ENCODE measurements around the gene NFIA.

The NFIA gene

DNA sequence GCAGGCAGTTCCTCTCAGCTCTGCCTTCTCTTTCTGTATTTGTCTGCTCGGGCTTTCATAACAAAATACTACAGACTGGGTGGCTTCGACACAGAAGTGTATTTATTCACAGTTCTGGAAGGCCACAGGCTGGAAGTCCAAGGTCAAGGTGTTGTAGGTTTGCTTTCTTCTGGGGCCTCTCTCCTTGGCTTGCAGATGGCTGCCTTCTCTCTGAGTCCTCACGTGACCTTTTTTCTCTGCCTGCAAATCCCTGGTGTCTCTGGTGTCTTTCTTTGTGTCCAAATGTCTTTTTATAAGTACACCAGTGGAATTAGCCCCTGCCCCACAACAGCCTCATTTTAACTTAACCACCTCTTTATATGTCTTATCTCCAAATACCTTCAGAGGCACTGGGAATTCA, 392.6 kb downstream of the NFIA start:
- DNase-seq = no peak

DNA sequence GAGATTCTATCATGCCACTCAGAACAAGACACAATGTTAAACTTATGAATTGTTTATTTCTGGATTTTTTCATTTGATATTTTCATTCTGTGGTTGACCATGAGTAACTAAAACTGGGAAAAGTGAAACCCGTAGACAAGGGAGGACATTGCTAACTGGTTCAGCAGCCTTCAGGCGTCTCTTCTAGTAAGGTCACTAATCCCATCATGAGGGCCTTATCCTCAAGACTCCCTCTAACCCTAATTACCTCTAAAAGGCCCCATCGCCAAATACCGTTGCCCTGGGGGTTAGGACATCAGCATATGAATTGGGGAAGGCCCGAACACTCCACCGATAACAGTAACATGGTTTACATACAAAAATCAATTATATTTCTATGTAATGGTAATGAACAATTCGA, 394.9 kb downstream of the NFIA start:
- no peak for DNase-seq

DNA sequence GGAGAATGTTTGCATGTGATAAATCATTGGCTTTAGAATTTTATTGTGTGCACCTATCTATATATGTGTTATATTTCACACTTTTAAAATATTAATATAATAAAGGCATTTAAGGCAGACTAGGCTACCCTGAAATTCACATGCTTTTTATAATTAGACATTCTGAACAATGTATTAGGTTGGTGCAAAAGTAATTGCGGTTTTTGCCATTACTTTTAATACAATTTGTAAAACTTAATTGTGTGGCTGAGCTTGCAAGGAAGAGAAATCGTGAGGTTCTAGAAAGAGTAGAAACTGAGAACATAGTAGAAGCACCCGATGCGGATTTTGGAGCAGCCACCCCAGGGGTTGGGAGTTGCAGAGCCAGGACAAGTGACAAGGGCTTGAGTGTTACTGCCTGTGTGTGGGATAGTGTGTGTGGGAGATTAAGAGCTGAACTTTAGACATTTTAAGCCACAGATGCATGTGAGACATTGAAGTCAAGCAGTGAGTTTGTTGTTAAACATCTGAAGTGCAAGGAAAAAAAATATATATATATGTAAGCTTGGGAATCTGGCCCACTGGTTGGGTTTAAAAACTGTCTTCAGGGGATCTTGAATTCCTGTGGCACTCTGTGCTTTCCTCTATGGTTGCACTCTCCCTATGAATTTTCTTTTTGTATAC, 398.0 kb downstream of the NFIA start:
- no peak for DNase-seq

DNA sequence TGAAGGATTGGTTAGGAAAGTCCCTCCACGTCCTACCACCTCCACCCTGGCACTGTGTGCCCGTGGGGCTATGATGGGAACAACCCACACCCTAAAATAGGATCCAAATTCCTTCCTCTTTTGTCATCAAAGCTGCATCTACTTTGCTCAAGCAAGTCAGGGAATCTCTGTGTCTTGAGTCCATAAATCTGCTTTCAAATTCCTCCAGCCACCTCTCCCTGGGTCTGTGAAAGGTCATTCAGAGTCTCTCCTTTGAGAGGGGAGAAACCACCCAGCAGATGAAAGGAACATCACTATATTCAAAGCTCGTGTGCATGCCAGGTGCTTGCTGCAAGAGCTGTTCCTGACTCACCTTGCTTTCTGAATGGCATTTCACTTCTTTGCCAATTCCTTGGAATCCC, 399.0 kb downstream of the NFIA start:
- DNase-seq = no peak

DNA sequence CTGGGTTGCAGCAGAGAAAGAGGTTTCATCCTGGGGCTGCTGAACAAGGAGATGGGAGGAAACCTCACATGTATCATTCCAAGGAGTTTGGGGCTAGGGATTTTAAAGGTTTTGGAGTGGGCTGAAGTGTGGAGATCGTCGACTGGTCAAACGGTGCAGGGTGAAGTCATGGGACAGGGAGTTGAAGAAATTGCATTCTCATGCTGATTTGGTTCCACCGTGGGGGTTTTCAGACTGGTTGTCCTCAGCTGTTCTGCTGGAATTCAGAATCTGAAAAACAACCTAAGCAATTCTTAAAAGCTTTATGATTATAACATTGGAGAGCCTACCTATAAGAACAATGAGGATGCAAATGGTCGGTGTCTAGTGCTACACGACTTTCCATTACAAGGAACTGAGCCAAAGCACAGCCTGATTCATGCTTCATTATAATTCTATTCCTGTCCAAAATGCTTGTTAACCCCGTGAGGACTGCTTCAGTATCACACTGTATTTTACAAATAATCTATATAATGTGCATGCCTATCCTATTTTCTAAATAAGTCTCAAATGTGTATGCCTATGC, 399.9 kb downstream of the NFIA start:
- DNase-seq = no peak

DNA sequence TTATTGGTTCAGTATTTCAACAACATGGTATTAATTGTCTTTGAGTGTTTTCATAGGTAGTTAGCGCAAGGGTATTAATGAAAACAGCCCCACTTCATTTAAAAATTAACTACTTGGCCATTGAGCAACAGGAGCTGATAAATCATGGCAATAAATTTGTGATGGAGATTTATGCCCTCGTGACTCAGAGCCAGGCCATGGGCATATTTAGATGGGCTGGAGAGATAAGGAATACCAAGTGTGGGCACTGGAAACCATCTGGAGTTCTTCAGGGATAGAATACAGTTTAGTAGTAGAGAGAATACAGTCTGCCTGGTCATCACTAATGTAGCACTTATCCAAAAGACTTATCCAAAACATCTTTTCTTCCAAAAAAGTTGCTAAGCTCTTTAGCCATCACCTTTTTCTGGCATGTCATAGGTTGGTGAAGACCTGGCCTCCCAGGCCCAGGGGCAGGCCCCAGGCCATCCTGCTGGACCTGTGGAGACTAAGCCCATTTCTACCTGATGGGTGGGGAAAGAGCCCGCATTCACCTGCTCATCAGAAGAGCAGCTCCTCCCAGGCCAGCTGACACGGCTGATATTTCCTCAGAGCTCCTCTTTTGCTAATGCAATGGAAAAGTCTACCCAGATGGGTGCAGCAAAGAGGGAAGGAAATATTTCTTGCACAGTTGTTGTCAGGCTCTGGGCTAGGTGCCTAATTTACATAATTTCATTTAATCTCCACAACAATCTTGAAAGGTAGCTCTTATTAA, 404.6 kb downstream of the NFIA start:
- no peak for DNase-seq

DNA sequence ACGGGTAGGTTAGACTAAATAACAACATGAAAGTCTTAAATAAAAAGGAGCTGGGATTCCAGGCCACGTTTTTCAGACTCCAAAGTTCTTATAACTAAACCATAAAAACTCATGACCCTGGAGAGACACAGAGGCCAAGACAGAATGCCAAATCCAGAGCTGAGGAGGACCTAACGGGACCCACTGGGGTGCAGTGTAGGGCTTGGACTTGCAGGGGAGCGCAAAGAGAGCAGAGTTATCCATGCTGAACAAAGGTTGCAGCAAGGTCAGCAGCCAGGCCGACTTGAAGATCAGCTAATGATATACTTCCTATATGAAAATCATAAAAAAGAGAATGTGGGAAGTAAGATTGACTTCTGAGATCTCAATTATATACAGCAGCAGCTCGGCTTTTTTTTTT, 405.4 kb downstream of the NFIA start:
- DNase-seq = no peak

DNA sequence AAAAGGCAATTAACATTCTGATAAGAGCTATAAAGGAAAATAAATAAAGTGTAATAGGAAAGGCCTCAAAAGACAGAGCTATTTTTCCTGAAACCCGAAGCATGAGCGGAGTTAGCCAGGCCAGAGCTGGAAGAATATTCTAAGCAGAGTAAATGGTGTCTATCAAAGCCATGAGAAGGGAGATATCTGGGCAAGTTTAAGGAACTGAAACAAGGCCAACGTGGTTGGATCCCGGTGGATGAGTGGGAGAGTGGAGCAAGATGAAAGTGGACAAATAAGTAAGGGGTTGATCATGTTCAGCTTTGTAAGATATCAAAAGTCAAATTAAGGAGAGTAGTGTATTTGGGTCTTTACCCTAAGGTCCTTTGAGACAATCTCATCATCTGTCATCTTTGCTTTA, 408.6 kb downstream of the NFIA start:
- DNase-seq = no peak

DNA sequence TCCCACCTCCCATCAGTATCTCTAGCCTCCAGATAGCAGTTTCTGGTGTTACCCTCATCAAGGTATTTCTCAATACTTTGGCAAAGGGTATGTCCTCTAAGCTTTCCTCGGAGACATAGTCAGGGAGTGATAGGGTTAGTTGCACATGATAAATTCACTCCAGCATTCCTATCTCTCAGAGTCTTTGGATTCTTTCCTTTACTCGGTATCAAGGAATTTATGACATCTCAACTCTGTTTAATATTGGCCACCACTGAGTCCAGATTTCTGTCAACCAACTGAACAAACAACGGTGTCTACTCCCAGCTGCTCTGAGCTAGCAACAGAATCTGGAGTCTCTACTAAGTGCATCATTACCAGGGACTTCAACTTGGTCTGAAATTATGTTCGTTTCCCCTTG, 409.1 kb downstream of the NFIA start:
- DNase-seq = no peak

DNA sequence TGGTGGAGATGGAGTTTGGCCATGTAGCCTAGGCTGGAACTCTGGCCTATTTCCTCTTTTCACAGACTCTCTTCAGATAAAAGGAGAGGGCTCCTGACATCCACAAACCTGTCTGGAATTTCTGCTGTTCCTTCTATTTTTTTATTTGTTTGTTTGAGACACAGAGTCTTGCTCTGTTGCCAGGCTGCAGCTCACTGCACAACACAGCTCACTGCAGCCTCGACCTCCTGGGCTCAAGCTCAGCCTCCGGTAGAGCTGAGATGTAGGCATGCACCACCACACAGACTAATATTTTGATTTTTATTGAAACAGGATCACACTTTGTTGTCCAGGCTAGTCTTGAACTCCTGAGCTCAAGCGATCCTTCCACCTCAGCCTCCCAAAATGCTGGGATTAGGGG, 411.6 kb downstream of the NFIA start:
- DNase-seq = no peak

DNA sequence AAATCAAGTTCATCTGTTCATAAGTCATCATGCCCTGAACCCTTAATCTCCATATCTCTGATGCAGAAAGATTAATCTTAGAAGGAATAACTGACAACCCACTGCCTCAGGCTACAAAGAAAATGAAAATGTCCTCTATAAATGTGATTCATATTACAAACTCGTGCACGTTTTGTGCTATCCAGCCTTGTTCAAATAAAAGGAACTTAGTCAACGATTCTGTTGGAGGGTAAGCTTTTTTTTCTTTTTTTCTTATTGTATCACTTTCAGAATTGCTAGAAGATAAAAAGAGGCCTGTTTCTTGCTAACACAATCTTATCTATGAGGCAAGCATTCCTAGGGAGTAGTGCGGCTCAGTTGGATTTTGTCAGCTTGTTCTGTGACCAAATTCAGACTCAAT, 414.1 kb downstream of the NFIA start:
- DNase-seq = no peak

DNA sequence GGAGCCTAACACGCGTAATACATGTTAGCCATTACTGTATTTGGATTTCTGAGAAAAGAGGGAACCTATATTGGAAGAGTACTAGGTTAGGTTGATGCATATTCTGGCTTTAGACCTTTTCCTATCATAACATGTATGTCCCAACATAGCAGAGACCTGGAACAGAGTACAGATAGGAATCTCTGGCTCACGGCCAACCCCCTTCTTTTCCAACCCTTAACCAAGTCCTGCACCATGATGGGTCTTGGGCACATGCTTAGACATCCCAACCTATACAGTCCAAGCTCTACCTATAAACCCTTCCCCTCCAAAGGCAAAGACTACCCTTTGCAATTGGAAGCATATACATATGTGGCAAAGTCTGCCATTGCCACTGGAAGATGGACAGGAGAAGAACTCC, 414.7 kb downstream of the NFIA start:
- no peak for DNase-seq

DNA sequence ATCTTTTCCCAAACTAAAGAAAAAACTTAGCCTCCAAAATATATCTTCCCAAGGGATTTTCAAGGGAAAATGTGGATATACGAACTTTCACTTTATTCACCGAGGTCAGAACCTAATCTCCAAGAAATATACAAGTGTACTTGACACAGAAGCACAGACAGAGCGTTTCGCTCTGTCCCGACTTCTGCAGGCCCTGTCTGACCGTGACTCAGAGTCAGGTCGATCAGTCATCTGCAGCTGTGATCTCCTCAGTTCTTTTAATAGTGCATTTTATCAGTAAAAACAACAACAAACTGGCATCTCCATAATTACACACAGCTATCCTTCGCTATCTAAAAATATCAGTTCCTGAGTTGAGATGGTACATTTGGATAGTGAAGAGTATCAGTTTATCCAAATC, 416.0 kb downstream of the NFIA start:
- DNase-seq = no peak

DNA sequence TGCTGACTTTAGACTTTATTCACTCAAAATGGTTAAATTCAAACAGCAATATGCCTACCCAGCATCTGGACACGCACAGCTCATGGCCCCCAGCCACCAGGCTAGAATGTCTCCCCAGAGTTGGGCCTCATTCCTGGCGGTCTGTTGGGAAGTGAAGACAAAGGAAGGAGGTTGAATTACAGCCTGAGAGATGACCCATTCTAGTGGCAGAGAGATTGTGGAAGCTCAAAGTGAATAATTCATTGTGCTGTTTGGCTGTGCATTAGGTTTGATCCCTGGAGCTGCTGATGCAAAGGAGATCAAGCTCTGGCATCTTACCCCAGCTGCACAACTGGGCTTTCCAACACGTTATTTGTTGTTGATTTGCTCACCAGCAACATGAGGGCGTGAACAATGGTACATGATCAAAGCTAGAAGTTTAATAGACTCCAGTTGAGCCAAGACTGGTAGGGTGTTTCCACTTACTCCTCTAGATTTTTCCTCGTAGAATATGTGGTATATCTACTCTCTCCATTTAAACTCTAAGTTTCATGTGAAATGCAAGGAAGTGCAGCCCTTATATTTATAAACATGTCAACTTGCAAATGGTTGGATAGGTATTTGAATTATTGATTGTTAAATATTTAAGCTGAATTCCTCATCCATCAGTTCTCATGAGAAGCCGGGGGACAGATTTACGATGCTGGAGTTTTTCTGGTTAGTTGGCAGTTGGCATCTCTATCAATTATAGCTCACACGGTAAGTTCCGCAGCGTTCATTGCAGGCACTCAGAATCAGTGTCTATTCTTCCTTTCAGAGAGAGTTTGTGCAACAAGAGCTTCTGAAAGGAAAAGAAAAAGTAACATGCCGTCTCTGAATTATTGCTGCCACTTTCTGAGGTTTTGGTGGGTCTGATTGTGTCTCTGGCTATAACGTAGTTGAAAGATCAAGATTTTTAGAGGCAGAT, 419.9 kb downstream of the NFIA start:
- DNase-seq = no peak

DNA sequence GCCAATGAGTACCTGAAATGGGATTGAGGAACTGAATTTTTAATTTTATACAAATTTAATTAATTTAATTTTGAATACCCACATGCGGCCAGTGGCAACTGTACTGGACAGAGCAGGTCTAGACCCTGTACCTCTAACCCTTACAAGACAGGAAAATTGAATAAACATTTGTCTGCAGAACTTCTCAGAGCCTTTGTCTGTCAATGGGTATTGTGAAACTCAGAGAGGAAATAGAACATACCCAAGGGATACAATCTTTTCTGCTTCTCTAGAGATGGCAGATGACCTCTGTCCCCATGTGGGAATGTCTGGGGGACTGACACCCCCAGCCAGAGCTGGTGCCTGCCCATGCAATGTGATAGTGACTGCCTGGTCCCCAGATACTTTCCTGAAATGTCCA, 421.9 kb downstream of the NFIA start:
- no peak for DNase-seq

DNA sequence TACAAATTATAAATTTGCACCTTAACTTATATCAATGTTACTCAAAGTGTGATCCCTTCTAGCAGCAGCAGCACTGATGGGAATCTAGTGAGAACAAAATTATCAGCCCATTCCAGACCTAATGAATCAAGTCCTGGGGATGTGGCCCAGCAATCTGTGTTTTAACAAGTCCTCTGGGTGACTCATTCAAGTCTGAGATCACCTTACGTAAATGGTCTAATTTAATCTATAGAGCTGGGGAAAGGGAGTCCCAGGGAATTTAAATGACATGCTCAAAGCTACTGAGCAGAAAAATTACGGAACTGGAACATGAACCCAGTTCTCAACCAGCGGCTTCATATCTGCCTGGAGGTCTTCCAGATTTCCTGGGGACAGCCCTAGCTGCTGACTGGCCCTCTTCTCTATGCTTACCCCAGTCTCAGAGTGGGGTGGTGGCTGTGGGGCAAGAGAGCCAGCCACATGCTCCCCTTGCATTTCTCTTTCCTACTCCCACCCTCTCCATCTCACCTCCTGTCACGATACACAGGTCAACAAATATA, 422.6 kb downstream of the NFIA start:
- DNase-seq = no peak

DNA sequence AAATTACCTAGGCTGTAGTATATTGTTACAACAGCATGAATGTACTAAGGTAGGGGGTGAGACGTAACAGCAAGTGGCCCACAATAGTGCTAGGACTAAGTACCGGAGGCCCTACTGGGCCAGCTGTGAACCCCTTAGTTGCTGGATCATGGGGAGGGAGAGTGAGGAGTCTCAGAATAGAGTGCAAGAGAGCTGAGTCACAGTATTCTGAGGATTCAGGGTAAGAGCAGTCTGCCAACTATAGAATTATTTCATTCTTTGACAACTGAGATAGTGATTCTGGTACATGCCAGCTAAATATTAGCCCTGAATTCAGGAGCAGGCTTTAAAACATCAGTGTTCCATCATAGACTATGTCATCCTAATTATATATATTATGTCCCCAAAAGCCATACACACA, 423.9 kb downstream of the NFIA start:
- DNase-seq = no peak

DNA sequence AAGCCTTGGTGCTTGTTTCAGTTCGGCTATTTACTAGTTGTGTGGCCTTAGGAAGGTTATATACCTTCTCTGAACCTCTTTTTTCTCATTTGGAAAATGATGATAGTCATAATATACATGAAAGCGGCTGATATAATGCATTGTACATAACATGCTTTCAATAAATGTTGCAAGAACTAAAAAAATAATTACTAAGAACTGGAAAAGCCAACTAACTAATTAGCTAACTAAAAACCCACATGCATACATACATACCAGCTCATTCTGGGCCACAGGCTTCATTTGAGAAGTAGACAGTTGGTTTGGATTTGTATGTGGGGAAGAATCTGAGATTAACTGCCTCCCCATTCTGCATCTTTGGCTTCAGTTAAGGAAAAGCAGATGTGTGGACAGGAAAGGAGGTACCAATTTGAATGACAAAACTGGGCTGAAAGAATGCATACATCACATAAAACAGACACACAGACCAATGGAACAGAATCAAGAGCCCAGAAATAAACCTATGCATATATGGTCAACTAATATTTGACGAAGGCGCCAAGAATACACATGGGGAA, 424.7 kb downstream of the NFIA start:
- DNase-seq = no peak

Measured in activated CD4-positive, alpha-beta T cell treated with anti-CD3 and anti-CD28 coated beads, Interleukin-2, amount 50 U/mL, for 4 hours (primary cell).